IgD-negative memory B cell (primary cell): ENCODE data around the gene RNASE8. TPM values are rescaled to one million over a fixed set of nuclear protein-coding genes. Genes with fewer than 3 reads are reported as not detected.
A peak's percentile ranks its signal among the peaks of the same experiment; 100 is the strongest.

Source experiments
- H3K27ac Mint-ChIP-seq, 3 donors: one replicate each; pipeline ENCODE4 v1.8.0; 2020 to 2022; ENCODE audit warnings: mild to moderate bottlenecking in 3 of 3, mixed read lengths in 3 of 3, moderate library complexity in 1 of 3
- H3K27me3 Mint-ChIP-seq: one replicate; pipeline ENCODE4 v1.8.0; 2021; ENCODE audit warnings: mixed read lengths
- H3K36me3 Mint-ChIP-seq: one replicate; pipeline ENCODE4 v1.8.0; 2020; ENCODE audit warnings: mild to moderate bottlenecking, mixed read lengths
- H3K4me1 Mint-ChIP-seq, 3 donors: one replicate each; pipeline ENCODE4 v1.8.0; 2020 to 2022; ENCODE audit warnings: mixed read lengths in 3 of 3, mild to moderate bottlenecking in 1 of 3
- H3K4me3 Mint-ChIP-seq, 4 donors: one replicate each; pipeline ENCODE4 v1.8.0; 2020 to 2022; ENCODE audit warnings: mild to moderate bottlenecking in 4 of 4, mixed read lengths in 4 of 4, moderate library complexity in 3 of 4
- H3K9me3 Mint-ChIP-seq, 3 donors: one replicate each; pipeline ENCODE4 v1.8.0; 2020 to 2021; ENCODE audit warnings: mixed read lengths in 3 of 3, mild to moderate bottlenecking in 1 of 3
- polyA plus RNA-seq: library from polyadenylated mRNA; unstranded; fragments of 300-500 nt; fragmentation: Illumina TruSeq; gene quantifications from one replicate; pipeline ENCODE4 v1.2.3, GENCODE V29; 2021

RNASE8 gene
- polyA plus RNA-seq, 1 donor from 2014 or later: not detected

GRCh38 chr14:21104448-21105060, 46.9 kb downstream of the RNASE8 start:
- Mint-ChIP-seq H3K9me3 (no peaks in the 10 kb centered on the region), H3K4me1 (peaks cover 8 to 16% (median 9%) of the 10 kb centered on the region in 3 donors), H3K36me3 (no peaks in the 10 kb centered on the region), H3K27me3 (peaks cover 10% of the 10 kb centered on the region), H3K4me3 (peak overlapping the region; percentile 90 to 92 (median 92)), H3K27ac (peak overlapping the region; percentile 77 to 97 (median 87))

- Mint-ChIP-seq H3K4me3 (peak overlapping the region in 2 of 4 donors; percentile 92), H3K27me3 (peaks cover 5% of the 10 kb centered on the region), H3K4me1 (peaks cover 8 to 14% (median 9%) of the 10 kb centered on the region in 3 donors), H3K9me3 (no peaks in the 10 kb centered on the region), H3K27ac (peak overlapping the region in 1 of 3 donors; percentile 87), H3K36me3 (no peaks in the 10 kb centered on the region)
Observed at GRCh38 chr14:21105095-21105494, 47.5 kb downstream of the RNASE8 start.

GRCh38 chr14:21106176-21106497, 48.5 kb downstream of the RNASE8 start:
- peaks cover 2% of the 10 kb centered on the region for H3K27me3 Mint-ChIP-seq
- H3K27ac Mint-ChIP-seq: no peak overlapping the region
- H3K4me3 Mint-ChIP-seq: no peak overlapping the region
- H3K4me1 Mint-ChIP-seq: peaks cover 8 to 14% (median 9%) of the 10 kb centered on the region in 3 donors
- no peaks in the 10 kb centered on the region for H3K36me3 Mint-ChIP-seq
- H3K9me3 Mint-ChIP-seq: no peaks in the 10 kb centered on the region

GRCh38 chr14:21106498-21107282, 49.1 kb downstream of the RNASE8 start:
- Mint-ChIP-seq H3K27me3 (peaks cover 2% of the 10 kb centered on the region), H3K9me3 (no peaks in the 10 kb centered on the region), H3K4me3 (peak overlapping the region in 3 of 4 donors; percentile 21 to 60 (median 58)), H3K27ac (peak overlapping the region in 1 of 3 donors; percentile 28), H3K36me3 (no peaks in the 10 kb centered on the region), H3K4me1 (peaks cover 8 to 14% (median 9%) of the 10 kb centered on the region in 3 donors)

- Mint-ChIP-seq H3K4me1 (peaks cover 8 to 14% (median 9%) of the 10 kb centered on the region in 3 donors), H3K27ac (peak overlapping the region in 1 of 3 donors; percentile 28), H3K4me3 (peak overlapping the region in 1 of 4 donors; percentile 35), H3K36me3 (no peaks in the 10 kb centered on the region), H3K9me3 (no peaks in the 10 kb centered on the region), H3K27me3 (peaks cover 2% of the 10 kb centered on the region)
Observed at GRCh38 chr14:21107283-21107800, 49.7 kb downstream of the RNASE8 start.

Other genes starting within 250 kb of the RNASE8 start
- not detected for gene RNASE3, start 166.4 kb upstream of the RNASE8 start, polyA plus RNA-seq
- gene RNASE2, start 102.3 kb upstream of the RNASE8 start, polyA plus RNA-seq: 0.45 TPM
- gene METTL17, start 67.8 kb upstream of the RNASE8 start, polyA plus RNA-seq: 40.6 TPM
- gene SLC39A2, start 58.5 kb upstream of the RNASE8 start, polyA plus RNA-seq: not detected
- gene NDRG2, start 32.8 kb upstream of the RNASE8 start, polyA plus RNA-seq: 4.9 TPM
- not detected for gene TPPP2, start 27.6 kb upstream of the RNASE8 start, polyA plus RNA-seq
- not detected for gene RNASE13, start 23.0 kb upstream of the RNASE8 start, polyA plus RNA-seq
- not detected for gene RNASE7, start 15.5 kb upstream of the RNASE8 start, polyA plus RNA-seq
- gene ARHGEF40, start 12.5 kb downstream of the RNASE8 start, polyA plus RNA-seq: not detected
- 1.0 TPM for gene ZNF219, start 40.8 kb downstream of the RNASE8 start, polyA plus RNA-seq
- not detected for gene TMEM253, start 43.2 kb downstream of the RNASE8 start, polyA plus RNA-seq
- not detected for gene OR5AU1, start 98.2 kb downstream of the RNASE8 start, polyA plus RNA-seq
- gene HNRNPC, start 211.6 kb downstream of the RNASE8 start, polyA plus RNA-seq: 741 TPM
- 0.14 TPM for gene RPGRIP1, start 222.3 kb downstream of the RNASE8 start, polyA plus RNA-seq